HG03097 (cell line): ENCODE measurements around the gene XPNPEP3.
"Not testable (repeated sequence)": the region's sequence is repeated elsewhere in the genome, so short reads cannot be mapped to it uniquely, and the experiment has no call there.

ENCODE experiments used
- ATAC-seq: cut with Tn5 transposase; IDR thresholded peaks from one replicate; pipeline ENCODE4 v1.9.1; 2021; ENCODE audit not compliant: unreplicated experiment, low FRiP score

XPNPEP3 gene

DNA sequence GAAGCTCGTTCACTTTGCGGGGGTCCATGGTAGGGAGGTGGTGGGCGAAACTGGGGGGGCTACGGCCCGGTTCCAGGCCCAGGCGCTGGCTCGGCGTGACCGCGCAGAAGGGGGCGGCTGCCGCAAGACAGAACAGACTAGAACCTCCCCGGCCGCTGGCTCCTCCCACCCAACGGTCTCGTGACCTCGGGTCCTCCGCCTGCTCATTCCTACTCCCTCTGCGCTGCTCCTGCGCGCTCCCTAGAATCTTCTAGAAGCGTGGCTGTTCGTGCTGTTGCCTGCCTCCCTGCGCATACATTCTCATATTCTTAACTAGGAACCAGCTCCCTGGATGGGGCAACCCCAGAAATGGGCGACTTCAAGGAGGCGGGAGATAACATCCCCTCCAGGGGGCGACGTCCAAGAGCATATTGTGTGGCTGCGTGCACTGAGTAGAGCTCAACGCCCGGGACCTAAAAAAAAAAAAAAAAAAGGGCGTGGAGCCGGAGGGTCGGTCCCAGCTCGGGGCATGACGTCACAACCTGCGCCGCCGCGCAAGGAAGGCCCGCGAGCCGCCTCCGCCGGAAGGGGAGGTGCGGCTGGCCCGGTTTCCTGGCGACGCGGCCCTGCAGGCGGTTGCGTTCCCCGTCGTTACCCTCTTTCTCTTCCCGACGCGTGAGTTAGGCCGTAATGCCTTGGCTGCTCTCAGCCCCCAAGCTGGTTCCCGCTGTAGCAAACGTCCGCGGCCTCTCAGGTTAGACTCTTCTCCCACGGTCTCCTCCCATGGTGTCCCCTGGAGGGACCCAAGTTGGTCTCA, at the start of gene XPNPEP3, which contains the start of gene ST13:
TSS of gene XPNPEP3 (plus strand) at position 636 of the 796 bp plus-strand sequence. CDS start at position 670, 34 bp downstream.
TSS of gene ST13 (minus strand) at position 127 of the 796 bp plus-strand sequence. CDS start at position 28, 99 bp downstream.
- ATAC-seq = peak; percentile 80

GRCh38 chr22:40808018-40808841, 48.7 kb upstream of the XPNPEP3 start:
- ATAC-seq = no peak

DNA sequence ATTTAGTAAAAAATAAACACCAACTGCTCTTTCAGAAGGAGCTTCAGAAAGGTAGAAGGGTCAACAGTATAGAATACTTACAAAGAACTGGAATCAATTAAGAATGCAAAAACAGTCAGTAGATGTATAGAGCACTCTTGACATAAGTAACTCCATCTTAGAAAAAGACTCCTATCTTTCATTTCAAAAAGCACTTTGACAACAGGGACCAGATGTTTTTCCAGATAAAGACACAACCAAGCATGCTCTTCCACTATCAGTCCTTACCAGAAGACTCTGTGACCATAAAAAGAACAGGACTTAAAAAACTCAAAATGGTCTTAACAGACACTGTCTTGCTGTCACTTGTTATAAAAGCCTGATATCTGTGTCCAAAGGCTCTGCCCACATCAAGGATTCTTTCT, 43.0 kb upstream of the XPNPEP3 start:
- no peak for ATAC-seq

DNA sequence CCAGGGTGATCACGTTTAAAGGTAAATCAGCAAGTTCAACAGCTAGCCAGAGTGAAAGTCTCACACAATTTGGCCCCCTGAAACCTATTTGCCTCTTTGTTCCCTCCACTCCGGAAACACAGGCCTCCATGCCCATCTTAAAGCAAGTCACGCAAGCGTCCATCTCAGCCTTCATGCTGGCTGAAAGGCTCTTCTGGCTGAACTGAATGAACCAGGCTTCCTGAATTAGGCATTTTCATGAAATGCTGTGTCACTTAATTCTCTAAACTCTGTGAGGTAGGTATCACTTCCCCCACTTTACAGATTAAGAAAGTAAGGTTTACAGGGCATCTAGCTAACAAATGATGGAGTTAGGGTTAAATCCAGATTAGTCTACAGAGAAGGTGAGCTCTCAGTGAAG, 39.2 kb upstream of the XPNPEP3 start:
- ATAC-seq = no peak

GRCh38 chr22:40818192-40818746, 38.7 kb upstream of the XPNPEP3 start:
- ATAC-seq = no peak

DNA sequence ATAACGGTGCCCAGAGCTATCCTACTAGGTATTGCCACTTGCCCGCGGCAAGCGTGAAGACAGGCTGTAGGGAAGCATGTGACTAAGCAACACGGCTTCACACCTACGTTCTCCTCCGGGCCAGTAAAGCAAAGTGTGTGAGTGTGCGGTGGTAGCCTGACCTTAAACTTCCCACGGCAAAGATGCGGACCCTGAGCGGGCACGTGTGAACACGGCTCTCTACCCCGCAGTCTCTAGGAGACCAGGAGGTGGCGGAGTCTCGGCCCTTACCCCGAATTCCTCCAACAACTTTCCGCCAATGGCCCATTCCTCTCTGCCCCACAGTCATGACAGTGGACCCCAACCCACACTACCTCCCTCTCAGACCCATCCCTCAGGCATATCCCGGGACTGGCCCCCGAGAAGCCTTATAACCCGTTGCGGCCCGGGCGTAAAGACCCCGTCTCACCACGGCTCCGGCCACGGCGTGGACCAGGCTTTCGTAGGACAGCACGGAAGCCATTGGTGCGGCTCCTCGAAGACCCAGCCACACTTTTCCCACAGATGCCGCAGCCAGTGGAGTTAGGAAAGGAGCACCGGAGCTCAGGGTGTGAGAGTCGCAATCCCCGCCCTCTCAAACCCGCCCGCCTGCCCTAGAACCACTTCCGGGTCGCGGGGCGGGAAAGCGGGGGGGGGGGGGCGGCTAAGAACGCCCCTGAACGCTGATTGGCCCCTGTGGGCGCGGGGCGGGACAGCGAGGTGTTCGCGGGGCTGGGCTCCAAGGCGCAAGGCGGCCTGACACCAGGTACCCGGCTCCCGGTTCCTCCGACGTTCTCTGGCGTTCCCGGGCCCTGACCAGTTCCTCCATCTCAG, 38.0 kb upstream of the XPNPEP3 start, which contains the start of gene SLC25A17:
TSS of gene SLC25A17 (minus strand) at position 600 of the 852 bp plus-strand sequence. CDS start at position 502, 98 bp downstream.
- peak; percentile 58 for ATAC-seq

DNA sequence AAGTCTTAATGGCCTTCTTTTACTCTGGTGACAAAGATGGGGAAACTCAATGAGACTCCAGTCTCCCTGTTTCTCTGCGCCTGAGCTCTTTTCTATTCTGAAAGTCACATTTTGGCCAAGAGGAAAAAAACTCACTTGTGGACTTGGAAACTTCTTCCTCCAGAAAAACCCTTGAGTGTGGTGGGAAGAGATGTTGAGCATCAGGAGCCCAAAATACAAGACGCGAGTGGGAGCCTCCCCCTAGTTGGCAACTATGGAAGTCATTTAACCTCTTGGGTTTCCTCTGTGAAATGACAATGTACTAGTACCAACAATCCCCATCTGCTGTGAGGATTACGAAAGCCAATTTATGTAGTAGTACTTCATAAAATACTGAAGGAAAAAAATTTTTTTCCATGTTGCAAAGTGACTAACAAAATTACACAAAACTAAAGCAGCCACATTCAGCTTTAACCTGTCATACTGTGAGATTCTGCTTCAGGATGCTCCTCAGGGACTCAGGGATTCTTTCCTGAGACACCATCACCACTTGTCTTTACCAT, 37.3 kb upstream of the XPNPEP3 start:
- no peak for ATAC-seq

- no peak for ATAC-seq
Observed at GRCh38 chr22:40823426-40823825, 33.5 kb upstream of the XPNPEP3 start.

DNA sequence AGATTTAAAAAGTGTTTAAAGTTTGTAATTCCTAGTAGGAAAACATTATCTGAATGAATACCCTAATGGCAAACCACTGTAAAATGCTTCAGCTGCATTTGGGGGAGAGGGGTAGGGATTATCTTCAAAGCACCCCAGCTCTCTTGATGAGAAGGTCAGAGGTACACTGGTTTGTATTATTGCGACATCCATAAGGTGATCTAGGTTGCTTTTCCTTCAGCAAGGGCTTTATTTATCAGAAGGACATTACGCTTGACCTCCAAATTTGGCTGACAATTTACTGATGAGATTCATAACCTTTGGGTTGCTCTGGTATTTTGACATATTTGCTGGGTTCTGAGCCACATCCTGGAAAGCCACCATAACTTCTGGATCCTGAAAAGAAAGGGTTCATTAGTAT, 30.7 kb upstream of the XPNPEP3 start:
- ATAC-seq = not testable (repeated sequence)

DNA sequence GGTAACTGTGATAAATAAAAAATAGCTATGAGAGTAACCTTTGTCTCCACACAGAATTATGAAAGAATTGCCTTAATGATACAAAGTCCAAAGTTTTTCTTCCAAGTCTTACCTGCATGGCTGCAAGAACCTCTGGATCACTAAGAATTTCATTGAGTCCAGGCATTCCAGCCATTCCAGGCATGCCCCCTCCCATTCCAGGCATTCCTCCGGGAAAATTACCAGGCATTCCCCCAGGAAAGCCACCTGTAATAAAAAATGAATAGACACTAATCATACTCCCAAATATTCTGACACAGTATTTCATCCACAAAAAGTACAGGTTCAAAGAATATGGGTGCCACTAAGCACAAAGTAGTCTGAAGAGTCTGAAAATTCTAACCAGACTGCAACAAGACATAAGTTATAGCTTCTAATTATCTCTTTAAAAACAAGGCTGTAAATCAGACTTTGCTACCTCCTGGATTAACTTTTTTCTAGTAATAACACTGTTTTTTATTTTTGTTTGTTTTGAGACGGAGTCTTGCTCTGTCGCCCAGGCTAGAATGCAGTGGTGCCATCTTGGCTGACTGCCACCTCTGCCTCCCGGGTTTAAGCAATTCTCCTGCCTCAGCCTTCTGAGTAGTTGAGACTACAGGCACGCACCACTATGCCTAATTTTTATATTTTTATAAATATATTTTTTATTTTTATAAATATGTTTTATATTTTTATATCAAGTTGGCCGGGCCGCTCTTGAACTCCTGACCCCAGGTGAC, 29.8 kb upstream of the XPNPEP3 start:
- ATAC-seq = no peak

DNA sequence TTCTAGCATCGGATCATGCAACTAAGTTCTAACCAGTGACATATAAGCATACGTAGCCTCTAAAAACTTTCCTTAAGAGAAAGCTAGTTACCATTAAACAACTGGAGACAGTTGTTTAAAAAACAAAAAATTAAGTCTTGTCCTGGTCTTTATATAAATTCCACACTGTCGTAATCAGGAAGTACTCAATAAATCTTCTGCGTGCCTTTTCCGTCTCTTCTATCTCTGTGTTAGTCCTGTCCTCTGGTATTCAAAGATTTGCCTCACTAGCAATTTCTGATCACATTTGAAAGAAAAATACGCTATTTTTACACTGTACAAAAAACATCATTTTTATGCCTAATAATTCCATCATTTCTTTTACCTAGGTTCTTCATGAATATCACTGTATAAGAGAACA, 27.8 kb upstream of the XPNPEP3 start:
- ATAC-seq = no peak

DNA sequence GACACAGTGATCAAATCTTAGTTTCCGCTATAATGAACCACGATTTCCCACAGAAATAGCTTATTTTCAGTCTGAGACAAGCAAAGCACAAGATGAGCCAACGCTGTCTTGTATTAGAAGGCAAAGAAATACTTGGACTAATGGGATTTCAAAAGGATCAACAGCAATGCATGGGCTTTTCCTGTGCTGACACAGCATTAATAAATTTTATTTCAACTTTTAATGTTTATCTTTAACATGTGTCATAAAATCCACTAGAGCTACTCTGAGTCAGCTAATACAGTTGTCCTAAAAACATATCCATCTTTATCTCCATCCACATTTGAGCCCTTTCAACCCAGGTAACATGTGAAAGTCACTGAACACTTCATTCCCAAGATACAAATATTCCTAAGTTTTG, 22.3 kb upstream of the XPNPEP3 start:
- no peak for ATAC-seq

GRCh38 chr22:40838486-40838885, 18.5 kb upstream of the XPNPEP3 start:
- no peak for ATAC-seq

DNA sequence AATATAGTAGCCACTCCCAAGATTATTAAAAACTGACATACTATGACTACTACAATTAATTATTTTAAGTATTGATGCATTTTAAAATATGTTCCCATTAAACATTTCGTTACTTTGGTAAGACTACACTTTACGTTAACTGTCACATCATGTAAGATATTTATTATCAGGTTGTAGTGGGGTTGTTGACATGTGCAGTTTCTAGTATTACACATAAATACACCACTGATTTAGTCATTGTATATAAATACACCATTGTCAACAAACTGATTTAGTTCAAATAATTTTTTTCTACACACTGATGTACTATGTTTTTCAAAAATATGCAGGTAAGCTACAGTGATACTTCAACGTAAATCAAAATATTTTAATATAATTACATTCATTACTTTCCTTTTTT, 12.0 kb upstream of the XPNPEP3 start:
- no peak for ATAC-seq

GRCh38 chr22:40845816-40846215, 11.1 kb upstream of the XPNPEP3 start:
- ATAC-seq = not testable (repeated sequence)

GRCh38 chr22:40853333-40853732, 3.6 kb upstream of the XPNPEP3 start:
- ATAC-seq = no peak

- ATAC-seq = no peak
Observed at GRCh38 chr22:40853961-40854360, 3.0 kb upstream of the XPNPEP3 start.

DNA sequence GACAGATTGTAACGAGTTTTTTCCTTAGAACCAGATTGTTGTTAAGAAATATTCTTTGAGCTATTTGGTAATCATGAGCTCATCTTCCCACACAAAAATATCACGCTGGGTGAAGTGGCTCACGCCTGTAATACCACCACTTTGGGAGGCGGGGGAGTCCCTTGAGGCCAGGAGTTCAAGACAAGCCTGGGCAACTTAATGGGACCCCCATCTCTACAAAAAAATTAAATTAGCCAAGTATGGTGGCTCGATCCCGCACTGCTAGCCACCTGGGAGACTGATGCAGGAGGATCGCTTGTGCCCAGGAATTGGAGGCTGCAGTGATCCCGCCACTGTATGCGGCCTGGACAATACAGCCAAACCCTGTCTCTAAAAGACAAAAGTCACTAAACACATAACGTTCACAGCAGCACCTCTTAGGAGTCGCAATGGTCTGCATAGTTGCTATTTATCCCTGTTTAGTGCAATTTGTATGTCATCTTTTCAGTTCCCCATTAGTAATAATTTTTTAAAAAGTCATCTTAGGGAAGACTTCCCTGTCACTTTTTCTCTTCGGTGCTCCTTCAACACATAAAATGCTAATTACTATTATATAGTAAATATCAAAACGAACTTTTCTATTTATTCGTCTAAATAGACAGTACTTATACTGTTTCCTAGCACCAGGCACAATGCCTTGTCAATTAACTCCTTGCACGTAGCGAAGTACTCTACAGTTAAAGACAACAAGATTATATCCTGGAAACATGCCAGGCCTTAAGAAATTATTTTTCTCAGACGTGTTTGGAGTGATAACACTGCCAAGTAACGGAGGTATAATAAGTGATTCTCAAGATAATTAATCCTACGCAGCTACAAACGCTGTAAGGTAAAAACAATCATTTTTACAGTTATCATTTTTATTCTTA, 1.6 kb upstream of the XPNPEP3 start:
- no peak for ATAC-seq
